ENCODE results near the gene ADAMTS14.

The ADAMTS14 gene

GRCh38 chr10:70695241-70696030 is 23.1 kb downstream of the ADAMTS14 start:
- DNase-seq (ENCODE audit: low read depth), result no peak

GRCh38 chr10:70698211-70698610 is 25.9 kb downstream of the ADAMTS14 start:
- DNase-seq (ENCODE audit: low read depth), result no peak

DNA sequence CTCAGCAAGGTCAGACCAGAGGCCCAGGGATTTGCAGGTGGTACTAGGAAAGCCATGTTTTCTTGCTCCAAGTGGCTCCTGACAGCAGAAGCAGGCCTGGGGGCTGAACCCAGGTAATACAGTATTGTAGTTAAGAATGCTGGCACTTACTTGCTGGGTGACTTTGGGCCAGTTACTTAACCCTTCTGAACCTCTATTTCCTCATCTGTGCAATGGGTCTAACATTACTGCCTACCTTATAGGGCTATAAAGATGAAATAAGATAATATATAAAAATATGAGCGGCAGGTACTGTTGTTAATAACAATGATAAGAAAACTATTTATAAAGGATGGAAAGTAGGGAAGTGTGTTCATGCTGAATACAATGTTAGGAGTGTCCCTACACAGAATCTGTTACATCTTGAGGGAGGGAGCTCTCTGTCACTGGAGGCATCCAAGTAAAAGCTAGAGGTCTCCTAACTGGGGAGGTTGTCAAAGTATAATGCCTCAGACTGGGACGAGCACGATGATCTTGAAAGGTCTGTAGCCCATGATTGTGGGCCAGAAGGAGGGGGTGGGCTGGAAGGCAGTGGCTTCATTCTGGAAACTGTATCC is 26.9 kb downstream of the ADAMTS14 start:
- DNase-seq (ENCODE audit: low read depth), result no peak

- no peak for DNase-seq (ENCODE audit: low read depth)
Observed at GRCh38 chr10:70699659-70700174, 27.4 kb downstream of the ADAMTS14 start.

DNA sequence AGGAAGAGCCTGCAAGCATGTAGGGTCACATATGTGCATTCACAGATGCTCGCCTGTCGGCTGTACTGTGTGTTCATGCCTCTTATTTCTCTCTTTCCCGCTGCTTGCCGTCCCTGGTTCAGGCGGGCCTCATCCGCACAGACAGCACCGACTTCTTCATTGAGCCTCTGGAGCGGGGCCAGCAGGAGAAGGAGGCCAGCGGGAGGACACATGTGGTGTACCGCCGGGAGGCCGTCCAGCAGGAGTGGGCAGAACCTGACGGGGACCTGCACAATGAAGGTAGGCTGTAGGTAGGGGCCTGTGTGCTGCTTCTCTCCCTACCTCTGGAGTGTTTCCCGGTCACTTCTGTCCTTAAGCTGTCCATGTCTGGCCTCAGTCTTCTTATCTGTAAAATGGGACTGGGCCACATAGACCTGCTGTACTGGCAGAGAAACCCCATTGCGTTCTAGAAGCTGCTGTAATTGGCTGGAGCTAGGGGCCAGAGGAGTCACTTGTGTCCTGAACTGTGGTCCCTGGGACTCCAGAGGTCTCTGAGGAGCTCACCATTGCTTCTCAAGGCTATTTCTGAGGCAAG is 30.0 kb downstream of the ADAMTS14 start:
- DNase-seq (ENCODE audit: low read depth), result no peak

GRCh38 chr10:70704211-70704610 is 31.9 kb downstream of the ADAMTS14 start:
- no peak for DNase-seq (ENCODE audit: low read depth)

- DNase-seq (ENCODE audit: low read depth), result no peak
Observed at GRCh38 chr10:70705121-70705861, 33.0 kb downstream of the ADAMTS14 start.

- DNase-seq (ENCODE audit: low read depth), result no peak
Observed at GRCh38 chr10:70711177-70711576, 38.9 kb downstream of the ADAMTS14 start.

- DNase-seq (ENCODE audit: low read depth), result no peak
Observed at GRCh38 chr10:70711911-70712310, 39.6 kb downstream of the ADAMTS14 start.

GRCh38 chr10:70714245-70714644 is 41.9 kb downstream of the ADAMTS14 start:
- DNase-seq (ENCODE audit: low read depth), result no peak

DNA sequence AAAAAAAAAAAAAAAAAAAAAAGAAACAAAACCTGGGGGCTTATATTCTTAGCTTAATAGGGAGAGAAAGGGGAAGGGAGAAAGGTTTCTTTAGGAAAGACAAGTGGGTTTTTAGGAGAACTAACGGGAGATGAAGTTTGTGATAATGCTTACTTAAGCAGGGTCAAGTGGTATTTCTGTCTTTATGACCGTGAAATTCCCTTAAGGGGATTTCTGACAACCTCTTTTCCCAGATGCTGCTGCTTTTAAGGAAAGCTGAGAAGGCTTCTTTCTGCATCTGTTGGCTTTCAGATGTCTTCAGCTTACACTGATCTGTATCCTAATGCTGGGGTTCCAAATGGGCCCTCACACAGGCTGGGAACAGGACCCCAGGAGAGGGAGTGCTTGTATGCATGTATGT is 42.6 kb downstream of the ADAMTS14 start:
- DNase-seq (ENCODE audit: low read depth), result no peak

GRCh38 chr10:70715853-70716795 is 43.8 kb downstream of the ADAMTS14 start:
- DNase-seq (ENCODE audit: low read depth), result no peak

- DNase-seq (ENCODE audit: low read depth), result no peak
Observed at GRCh38 chr10:70722820-70723424, 50.6 kb downstream of the ADAMTS14 start.

GRCh38 chr10:70723771-70724170 is 51.5 kb downstream of the ADAMTS14 start:
- no peak for DNase-seq (ENCODE audit: low read depth)

DNA sequence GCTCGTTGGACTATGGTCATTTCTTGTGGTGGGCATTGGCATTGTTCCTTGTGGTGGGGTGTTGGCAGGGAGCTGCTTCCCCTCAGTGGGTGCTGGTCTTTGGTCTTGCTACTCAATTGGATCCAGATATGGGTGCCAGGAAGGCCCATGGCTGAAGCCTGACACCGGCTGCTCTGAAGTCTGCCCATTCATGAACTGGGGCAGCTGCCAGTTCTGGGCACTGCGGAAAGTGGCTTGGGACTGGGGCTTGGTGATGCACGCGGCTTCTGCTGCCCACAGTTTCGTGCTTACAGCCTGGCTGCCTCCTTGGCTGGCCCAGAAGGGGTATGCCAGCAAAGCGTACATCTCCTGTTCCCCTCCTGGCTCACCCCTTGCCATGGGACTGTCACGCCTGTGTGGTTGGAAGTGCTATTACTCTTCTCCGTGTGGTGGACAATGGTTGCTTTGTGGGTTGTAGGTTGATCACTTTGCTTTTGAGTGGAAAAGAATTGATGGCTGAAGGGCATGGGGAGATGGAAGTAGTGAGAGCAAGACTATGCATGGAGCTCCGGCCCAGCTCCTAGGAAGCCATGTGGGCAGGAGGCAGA is 54.7 kb downstream of the ADAMTS14 start:
- no peak for DNase-seq (ENCODE audit: low read depth)

DNA sequence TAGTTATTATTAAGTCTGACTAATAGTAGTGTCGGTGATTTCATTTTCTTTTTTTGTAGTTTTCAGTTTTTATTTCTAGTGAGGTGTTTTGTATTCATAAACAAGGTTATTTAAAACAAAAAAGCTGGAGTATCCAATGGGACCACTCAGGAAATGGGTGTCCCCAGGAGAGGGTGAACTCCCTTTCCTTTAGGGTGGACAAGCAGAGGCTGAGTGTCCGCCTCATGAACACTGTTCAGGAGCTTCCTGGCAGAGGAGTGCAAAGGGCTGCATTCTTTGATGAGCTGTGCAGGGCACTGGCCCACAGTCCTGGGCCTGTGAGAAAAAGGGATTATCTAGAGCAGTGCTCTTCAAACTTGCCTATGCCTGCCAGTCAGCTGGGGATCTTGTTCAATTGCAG is 56.0 kb downstream of the ADAMTS14 start:
- DNase-seq (ENCODE audit: low read depth), result no peak

GRCh38 chr10:70729763-70730357 is 57.6 kb downstream of the ADAMTS14 start:
- no peak for DNase-seq (ENCODE audit: low read depth)

GRCh38 chr10:70730955-70731354 is 58.6 kb downstream of the ADAMTS14 start:
- DNase-seq (ENCODE audit: low read depth), result no peak

- DNase-seq (ENCODE audit: low read depth), result no peak
Observed at GRCh38 chr10:70732569-70732968, 60.3 kb downstream of the ADAMTS14 start.

DNA sequence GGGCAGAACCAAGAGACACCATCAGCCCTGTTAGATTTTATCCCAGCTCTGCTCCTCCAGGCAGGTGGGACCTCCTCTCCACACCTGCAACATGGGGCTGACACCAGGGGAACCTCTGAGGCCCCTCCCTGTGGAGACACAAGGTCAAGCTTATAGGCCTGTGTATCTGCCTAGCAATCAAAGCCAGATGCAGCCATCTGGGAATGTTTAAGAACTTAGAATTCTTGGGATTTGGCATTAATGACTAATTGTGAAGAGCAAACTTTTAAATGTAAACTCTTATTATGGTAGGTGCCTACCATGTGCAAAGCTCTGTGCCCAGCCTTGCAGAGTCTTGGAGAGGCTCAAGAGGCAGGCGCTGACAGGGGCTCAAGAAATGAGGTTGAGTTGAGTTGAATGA is 60.7 kb downstream of the ADAMTS14 start:
- DNase-seq (ENCODE audit: low read depth), result no peak
